Cardiac septum (tissue), 1 donor: Measurements from ENCODE around the gene KAZN. TPM values are rescaled to one million over a fixed set of nuclear protein-coding genes. Genes with fewer than 3 reads are reported as not detected.

ENCODE experiments used
- DNase-seq: peaks from one replicate; pipeline ENCODE4 v3.0.0-alpha.2; 2020; ENCODE audit warnings: low spot score
- intact Hi-C: fragments of 100-400 bp; cut with DNase I; formaldehyde crosslinking; loops from one replicate; pipeline ENCODE4 v1.14.0; 2022
- total RNA-seq: library from RNA; stranded (reverse); fragmentation: NEBNext Ultra II Directional; extraction: Animal tissue kit (Norgen Biotek cat#: 25700); gene quantifications from one replicate; pipeline ENCODE4 v1.2.1, GENCODE V29; 2021
- donor health status: DM: no; HTN: no; CAD: no.

Gene KAZN
- total RNA-seq, 1 donor from 2014 or later: 3.1 TPM

DNA sequence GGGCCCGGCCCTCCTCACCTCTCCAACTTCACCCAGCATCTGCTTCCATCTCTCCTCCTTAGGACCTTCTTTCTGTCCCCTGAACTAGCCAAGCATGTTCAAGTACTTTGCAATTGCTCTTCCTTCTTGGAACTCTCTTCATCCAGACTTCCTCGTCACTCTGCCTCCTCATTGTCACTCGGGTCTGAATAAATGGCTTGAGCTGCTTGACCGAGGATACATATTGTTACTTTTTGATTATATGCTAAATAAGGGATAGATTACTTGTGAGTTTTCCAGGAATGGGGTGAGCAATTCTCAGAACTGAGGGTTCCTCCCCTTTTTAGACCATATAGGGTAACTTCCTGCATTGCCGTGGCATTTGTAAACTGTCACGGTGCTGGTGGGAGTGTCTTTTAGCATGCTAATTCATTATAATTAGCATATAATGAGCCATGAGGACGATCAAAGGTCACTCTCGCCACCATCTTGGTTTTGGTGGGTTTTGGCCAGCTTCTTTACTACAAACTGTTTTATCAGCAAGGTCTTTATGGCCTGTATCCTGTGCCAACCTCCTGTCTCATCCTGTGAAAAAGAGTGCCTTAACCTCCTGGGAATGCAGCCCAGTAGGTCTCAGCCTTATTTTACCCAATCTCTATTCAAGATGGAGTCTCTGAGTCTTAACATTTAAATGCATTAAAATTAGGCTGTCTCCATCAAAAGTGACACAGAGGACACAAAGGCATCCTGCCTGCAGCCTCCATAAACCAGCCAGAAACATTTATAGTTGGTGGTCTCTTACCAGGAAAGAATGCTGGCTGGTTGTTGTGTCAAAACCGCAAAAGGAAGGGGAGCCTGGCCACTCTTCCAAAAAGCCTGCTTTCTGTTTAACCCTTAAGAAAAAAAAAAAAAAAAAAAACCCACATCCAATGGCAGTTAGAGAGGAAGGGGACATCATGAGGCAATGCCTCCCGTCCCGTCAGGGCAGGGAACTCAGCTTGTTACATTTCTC lies 179.3 kb downstream of the KAZN start:
- DNase-seq: no peak
- intact Hi-C loops: loop anchor here (2.0 to 5.0 kb wide), 2 partner anchors 249 to 269 kb away; no protein-coding TSS in a partner anchor

DNA sequence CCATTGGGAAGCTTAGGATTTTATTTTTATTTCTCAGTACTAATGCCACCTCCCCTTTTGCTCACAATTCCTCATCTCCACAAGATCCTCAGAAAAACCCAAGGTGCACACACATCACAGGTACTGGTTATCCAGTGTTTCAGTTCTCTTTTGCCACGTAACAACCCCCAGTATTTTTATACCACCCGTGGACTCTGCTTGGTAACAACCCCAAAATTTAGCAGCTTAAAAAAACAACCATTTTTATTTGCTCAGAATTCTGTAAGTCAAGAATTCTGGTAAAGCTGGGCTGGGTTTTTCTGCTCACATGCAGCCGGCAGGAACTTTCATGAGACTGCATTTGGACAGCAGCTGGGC lies 180.0 kb downstream of the KAZN start:
- no peak for DNase-seq
- intact Hi-C loops: loop anchor here (2.0 to 5.0 kb wide), 2 partner anchors 248 to 269 kb away; no protein-coding TSS in a partner anchor

DNA sequence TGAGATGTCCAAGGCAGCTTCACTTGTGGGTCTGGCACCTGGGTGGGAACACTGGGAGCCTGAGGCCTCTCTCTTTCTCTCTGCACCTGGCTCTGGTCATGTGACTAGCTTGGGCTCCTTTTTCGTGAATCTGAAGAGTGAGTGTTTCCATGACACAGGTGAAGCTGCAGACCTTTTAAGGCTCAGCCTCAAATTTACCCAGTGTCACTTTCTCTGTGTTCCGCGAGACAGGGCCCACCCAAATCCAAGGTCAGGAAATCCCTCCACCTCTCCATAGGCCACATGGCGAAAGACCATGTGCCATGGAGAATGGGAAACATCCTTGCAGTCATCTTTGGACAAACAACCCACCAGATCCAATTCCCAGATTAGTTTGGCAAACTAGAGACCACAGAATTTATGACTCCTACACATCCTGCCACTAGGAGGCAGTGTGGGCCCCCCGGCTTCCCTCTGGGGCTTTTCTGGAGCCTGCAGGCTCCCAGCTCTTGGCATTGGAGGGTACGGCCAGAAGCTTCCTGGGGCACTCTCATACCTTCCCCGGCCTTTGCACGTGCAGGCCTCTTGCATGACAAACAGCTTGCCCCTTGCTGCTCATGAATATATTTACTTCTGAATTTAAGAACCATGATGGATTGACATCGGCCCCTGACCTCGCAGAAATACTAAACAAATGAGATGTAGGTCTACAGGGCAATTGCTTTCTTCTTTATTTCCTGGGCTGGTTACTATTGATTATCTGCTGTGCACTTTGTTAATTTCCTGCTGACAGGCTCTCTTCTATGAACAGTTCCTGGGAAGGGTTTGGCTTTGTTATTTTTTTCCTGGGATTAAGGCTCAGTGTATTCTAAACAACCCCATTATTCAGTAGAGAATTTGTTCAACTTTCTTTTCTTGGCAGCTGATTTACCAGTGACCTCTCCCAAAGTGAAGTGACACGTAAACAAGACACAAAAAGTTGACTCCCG lies 180.7 kb downstream of the KAZN start:
- intact Hi-C loops: loop anchor here (2.0 to 5.0 kb wide), 2 partner anchors 248 to 268 kb away; no protein-coding TSS in a partner anchor
- DNase-seq: no peak

DNA sequence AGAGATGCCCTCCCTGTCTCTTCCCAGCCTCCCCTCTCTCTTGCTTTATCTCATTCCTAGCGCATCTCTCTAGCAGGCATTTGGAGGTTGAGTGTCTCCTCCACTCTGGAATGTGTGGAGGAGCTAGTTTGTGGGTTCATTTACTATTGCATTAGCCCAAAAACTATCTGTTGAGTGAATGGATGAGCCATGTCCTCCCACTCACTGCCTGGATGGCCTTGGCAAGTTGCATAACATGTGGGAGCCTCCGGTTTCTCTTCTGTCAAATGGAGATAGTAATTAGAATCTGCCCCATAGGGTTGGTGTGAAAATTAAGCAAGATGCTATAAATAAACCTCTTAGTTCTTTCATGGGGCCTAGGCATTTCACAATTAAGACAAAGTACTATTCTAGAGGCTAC lies 181.8 kb downstream of the KAZN start:
- DNase-seq: no peak
- intact Hi-C loops: no loop called here

DNA sequence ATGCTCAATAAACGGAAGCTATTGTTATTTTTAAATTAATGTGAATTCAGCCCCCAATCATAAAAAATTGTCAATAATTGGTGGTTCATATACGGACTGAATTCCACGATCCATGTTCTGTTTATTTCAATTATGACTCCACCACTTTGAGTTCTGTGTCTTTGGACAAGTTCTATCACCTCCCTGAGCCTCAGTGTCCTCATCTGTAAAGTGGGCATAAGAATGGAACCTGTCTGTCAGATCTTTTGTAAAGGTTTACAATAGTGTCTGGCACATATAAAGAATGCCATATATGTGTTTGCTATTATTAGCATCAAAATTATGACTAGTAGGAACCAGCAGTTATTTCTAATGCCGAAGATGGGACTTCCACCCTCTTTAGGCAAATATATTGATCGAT lies 183.3 kb downstream of the KAZN start:
- no peak for DNase-seq
- intact Hi-C loops: no loop called here

DNA sequence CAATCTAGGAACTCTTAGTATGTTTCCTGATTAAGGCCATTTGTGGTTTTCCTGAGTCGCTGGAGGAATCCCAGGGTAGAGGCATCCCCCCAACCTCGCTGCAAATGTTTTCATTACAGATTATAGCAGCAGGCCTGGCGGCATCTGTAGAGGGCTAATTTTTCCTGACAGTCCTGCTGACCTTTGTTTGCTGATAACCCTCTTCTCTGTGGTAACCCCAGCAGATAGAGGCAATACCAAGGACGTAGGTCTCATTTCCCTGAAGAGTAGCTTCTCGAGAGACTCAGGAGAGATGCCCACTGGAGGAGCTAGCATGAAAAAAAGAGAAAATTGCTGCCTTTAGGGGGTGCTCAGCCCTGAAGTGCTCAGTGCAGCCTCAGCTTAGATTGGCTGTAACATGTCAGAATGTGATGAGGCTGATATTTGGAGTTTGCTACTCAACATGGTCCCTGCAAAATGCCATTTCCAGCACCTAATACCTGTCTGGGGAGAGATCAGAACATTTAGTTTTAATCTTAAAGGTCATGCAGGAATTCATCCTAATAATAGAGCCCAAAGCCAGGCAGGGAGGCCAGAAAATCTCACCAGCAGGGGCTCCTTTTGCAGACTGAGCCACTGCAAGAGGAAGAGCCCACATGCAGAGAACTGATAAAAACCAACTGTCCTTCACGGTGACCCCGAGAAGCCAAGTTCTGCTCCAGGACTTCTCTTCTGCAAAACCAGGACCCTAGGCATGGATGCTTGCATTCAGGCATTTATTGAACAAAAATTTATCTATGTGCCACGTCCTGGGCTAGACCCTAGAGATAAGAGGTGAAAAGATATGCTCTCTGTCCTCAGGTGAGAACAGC lies 184.5 kb downstream of the KAZN start:
- intact Hi-C loops: no loop called here

DNA sequence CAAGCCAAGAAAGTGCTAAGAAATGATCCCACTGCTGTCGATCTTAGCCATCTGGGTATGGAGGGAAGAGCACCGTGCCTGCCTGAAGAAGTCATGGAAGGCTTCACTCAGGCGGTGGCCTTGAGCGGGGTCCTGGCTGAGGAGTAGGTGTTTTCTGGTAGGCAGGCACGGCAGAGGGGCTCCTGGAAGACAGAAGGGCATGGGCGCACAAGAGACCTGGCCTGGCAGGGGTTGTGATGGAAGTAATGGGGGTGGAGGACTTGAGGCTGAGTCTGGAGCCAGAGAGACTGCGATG lies 185.1 kb downstream of the KAZN start:
- no peak for DNase-seq
- intact Hi-C loops: no loop called here

More for the DNA sequence above, 184.5 kb downstream of the KAZN start:
- DNase-seq: no peak

DNA sequence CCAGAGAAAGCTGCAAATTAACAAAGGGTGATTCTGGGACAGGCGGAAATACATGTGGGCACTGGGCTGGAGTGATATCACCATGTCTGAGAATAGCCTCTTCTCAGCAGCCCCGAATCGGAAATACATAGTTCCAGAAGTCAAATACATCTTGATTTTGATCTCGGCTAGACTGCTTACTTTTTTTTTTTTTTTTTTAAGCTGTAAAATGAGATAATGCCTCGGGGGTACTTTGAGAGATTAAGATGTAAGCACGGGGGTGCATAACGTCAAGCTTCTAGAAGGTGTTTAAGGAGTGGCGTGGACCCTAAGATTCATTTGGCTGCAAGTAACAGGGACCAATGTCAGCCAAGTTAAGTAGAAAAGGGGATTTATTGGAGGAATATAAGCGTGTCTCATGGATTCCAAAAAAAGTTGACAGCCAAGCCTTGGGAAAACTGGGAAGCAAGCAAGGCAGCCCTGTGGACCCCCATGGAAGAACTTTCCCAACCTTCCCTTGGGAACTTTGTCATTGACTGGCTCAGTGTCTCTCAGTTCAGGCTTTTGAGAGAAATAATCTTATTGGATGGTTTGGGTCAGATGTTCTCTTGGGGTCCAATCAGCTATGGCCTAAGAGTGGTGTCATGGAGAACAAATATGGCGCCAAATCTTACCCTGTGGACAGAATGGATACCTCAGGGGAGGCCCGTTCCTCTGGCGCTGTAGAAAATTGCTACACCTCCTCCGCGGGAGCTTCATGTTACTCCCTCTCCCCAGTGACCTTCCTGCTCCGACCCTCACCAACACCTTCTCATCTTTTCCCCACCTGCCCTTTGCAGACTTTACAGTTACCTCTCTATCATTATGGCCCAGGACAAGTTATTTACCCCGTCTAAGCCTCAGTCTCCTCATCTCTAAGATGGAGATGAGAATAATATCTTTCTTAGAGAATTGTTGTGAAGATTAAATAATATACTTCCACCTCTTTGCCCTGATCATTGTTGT lies 186.6 kb downstream of the KAZN start:
- no peak for DNase-seq
- intact Hi-C loops: no loop called here

DNA sequence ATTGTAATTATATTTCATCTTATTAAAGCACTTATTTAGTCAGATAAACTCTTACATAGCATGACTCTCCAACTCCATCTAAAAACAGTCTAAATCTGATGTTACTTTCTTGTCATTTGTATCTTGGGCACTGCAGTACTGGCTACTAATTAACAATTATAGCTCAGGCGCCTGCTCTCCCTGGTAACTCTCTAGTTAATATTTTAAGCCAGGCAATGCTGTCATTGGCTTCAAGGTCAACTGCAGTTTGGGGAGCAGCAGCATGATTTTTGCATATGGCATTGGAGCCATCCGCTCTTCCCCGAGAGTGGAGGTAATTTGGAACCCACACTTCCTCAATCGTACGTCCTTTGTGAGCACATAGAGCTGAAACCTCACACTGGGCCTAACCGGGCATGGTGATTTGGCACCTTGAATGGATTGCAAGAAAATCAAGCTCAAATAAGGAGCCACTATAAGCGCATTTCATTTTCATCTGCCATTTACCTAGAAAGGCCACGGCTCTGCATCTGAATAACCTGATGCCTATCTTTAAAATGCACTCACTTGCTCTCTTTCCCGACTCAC lies 187.7 kb downstream of the KAZN start:
- no peak for DNase-seq
- intact Hi-C loops: no loop called here

DNA sequence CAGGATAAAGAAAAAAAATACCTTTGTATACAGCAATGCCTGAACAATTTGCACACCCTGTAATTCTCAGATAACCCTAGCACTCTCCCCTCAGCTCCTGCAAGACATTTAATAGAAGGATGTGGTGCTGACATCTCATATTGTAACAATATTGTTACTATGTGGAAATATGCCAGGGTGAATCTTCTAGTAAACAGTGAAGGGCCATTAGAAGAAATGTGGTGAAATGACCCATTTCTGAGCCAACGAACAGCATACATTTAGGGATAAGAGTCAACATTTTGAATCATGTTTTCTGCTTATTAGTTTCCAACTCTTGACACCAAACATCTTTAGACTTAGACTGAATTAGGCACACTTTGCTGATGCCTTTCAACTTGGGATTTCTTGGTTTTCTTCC lies 188.2 kb downstream of the KAZN start:
- no peak for DNase-seq
- intact Hi-C loops: no loop called here

DNA sequence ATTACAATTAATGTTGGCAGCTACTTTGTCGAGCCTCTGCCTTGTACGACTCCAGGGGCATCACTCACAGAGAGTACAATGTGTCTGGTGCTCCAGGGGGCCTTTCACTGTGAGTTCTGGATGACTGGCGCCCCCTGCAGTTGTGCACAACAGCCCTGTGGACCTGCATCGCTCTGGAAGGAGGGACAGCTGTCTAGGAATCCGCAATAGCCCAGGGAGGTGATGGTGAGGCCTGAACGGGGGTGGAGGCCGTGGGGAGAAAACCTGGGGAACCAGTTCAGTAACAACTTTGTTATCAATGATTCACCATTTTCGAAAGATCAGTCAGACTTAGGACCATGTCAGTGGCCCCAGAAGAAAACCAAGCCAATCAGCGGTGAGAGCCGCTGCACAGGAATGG lies 189.1 kb downstream of the KAZN start:
- intact Hi-C loops: no loop called here
- DNase-seq: no peak

DNA sequence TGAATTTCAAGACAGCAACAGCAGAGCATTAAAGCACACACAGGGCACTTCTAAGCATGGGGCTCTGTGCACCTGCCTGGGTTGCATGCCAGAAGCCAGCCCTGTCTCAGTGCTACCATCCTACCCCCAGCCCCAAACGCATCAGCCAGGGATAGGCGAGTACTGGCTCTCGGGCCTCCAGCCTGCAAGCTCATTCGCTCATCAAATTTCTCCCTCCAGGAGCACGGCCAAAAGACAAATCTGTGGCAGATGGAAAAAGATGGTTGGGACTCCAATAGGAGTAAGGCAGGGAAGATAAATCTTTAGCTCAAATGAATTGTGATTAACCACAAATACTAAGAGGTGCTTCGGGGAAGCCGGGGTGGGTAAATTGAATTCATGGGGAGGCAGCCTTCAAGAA lies 189.6 kb downstream of the KAZN start:
- no peak for DNase-seq
- intact Hi-C loops: no loop called here

DNA sequence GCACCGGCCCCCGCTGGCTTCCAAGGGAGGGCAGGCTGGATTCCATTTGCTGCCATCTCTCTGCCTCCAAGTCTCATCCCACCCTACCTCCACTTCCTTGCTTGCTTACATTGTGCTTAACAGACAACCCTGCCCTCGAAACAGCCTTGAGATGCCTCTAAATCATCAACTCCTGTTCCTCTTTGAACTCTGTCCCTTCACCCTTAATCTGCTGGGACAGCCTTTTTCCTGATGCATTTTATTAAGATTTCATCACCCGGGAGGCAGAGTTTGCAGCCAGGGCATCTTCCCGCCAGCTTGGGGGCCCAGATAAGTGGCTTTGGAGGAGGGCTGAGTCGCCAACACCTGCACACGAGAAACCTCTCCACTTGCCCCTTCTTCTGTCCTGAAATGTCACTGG lies 192.5 kb downstream of the KAZN start:
- intact Hi-C loops: no loop called here
- DNase-seq: no peak

DNA sequence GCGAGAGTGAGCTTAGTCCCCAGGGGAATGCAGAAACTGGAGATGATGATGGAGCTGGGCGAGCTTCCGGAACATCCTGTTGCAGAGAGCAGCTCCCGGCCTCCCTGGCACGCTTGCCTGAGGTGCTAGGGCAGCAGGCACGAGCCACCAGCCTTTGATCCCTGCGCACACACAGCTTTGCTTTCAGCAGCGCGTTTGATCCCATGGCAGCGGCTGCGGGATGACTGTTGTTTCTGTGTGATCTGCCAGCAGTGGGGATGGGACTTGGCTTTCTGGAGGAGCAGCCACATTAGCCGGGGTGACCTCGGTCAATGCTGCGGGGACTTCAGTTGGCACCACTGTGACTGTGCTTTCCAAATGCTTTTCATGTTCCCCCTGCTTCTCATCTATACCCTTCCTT lies 193.2 kb downstream of the KAZN start:
- intact Hi-C loops: no loop called here

DNA sequence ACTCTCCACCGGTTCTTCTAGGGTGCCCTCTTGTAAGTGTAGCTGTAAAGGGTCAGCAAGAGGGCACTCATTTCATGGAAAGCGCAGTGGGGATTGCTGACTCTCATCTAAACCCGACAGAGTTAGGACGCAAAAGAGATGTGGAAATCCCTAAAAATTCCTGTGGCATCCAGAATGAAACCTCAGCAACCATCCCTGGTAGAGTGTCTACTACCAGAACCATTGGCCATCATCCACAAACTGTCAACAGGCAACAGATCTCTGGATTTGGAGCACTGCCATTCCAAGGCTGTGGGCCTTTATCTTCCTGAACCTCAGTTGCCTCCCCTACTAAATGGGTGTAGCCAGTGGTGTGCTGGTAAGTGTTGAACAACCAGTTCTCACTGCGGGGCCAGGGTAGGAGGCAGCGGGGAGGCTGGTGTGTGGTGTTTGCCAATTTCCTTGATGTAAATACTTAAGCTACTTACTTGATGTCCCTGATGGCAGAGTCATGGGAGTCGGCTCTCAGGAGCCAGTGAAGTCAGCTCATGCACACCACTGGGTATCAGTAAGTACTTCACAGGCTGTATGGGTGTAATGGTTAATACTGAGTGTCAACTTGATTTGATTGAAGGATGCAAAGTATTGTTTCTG lies 195.8 kb downstream of the KAZN start:
- intact Hi-C loops: no loop called here
- no peak for DNase-seq

More for the DNA sequence above, 193.2 kb downstream of the KAZN start:
- no peak for DNase-seq

DNA sequence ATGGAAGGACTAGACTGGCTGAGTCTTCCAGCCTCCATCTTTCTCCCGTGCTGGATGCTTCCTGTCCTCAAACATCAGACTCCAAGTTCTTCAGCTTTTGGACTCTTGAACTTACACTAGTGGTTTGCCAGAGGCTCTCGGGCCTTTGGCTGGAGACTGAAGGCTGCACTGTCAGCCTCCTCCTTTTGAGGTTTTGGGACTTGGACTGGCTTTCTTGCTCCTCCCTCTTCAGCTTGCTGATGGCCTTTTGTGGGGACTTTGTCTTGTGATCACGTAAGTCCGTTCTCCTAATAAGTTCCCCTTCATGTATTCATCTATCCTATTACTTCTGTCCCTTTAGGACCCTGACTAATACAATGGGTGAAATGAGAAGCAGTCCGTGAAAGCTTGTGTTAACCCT lies 196.4 kb downstream of the KAZN start:
- intact Hi-C loops: no loop called here
- DNase-seq: no peak

DNA sequence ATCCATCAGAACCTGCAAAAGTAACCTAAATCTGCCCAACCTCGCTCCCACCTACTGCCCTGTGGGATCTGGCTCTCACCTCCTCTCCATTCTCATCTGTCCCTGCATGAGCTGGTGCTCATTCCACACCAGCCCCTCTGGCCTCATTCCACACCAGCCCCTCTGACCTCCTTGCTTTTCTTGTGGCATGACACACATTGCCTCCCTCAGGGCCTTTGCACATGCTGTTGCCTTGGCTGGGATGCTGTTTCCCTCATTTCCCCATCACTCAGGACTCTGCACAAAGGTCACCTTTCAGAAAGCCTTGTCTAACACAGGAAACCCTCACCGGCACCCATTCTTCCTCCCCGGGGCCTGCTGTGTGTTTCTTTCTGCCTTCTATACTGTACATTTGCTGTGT lies 197.1 kb downstream of the KAZN start:
- intact Hi-C loops: no loop called here
- DNase-seq: no peak

DNA sequence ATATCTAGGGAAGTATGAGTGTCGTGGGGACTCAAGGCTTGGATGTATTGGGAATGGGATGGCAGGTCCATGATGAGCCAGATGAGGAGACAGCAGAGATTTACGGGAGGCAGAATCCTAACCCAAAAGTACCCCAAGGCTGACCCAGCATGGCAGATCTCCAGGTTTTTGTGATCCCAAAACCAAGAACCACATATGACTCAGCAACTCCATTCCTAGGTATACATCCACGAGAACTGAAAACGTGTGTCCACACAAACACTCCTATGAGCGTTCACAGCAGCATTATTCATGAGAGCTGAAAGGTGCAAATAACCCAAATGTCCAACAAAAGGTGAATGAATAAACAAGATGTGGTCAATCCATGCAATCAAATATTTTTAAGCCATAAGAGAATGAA lies 201.5 kb downstream of the KAZN start:
- DNase-seq: no peak
- intact Hi-C loops: no loop called here
